VCaP (cell line): ENCODE measurements around the gene NR1H3.

Experiments
- H3K27ac ChIP-seq: fragments of 450-650 bp; 2 replicates; pipeline ENCODE4 v1.5.1; 2017
- CTCF ChIP-seq: fragments of 450-650 bp; conservative IDR thresholded peaks from 2 replicates; pipeline ENCODE4 v1.5.1; 2017; ENCODE audit warnings: mild to moderate bottlenecking, moderate library complexity

NR1H3 gene

GRCh38 chr11:47278769-47279168 lies 21.0 kb downstream of the NR1H3 start:
- TF ChIP-seq CTCF = no peak
- no peak overlapping the region for H3K27ac ChIP-seq

GRCh38 chr11:47280099-47280498 lies 22.3 kb downstream of the NR1H3 start:
- no peak overlapping the region for H3K27ac ChIP-seq
- TF ChIP-seq CTCF = no peak

- TF ChIP-seq CTCF = no peak
- no peak overlapping the region for H3K27ac ChIP-seq
Observed at GRCh38 chr11:47280860-47281259, 23.1 kb downstream of the NR1H3 start.

GRCh38 chr11:47282462-47282861 lies 24.7 kb downstream of the NR1H3 start:
- H3K27ac ChIP-seq = no peak overlapping the region
- TF ChIP-seq CTCF = no peak

DNA sequence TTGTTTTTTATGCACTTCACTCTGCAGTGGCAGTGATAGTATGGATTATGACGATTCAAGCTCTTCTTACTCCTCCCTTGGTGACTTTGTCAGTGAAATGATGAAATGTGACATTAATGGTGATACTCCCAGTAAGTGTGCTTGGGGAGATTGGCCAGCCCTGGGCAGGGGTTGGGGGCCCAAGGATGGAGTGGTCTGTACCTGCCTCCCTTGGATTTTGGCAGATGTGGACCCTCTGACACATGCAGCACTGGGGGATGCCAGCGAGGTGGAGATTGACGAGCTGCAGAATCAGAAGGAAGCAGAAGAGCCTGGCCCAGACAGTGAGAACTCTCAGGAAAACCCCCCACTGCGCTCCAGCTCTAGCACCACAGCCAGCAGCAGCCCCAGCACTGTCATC lies 26.4 kb downstream of the NR1H3 start:
- no peak for TF ChIP-seq CTCF
- H3K27ac ChIP-seq = no peak overlapping the region

DNA sequence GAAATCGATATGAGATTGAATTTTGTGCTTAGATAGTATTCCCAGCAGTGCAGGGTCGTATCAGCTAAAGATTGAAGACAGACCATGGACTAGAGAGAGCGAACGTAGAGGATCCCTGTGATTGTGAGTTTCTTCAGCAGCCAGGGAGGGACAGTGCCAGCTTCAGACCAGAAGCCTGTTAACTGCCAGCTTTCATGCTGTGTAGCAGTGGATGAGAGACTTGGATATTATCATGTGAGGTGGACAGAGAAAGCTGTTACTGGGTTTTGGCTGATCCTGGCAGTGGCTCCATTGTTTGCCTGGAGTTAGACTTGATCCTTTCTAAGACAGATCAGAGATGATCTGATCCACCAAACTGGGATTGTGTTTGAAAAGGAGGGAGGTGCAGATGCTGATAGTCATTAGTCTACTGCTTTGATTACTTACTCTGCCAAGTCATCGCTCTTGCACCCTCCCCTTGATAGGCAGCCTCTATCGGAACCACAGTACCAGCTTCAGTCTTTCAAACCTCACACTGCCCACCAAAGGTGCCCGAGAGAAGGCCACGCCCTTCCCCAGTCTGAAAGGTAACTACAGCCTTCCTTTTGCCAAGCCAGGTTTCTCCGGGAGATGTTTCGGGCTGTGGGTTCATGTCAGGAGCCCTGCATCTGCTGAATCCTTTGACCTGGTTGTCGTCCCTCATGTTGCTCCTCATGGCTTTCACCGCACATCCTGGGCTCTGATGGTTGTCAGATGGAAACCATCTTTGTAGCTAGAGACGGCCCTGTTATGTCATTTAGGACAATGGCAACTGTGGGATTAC lies 28.4 kb downstream of the NR1H3 start:
- no peak overlapping the region for H3K27ac ChIP-seq
- no peak for TF ChIP-seq CTCF

DNA sequence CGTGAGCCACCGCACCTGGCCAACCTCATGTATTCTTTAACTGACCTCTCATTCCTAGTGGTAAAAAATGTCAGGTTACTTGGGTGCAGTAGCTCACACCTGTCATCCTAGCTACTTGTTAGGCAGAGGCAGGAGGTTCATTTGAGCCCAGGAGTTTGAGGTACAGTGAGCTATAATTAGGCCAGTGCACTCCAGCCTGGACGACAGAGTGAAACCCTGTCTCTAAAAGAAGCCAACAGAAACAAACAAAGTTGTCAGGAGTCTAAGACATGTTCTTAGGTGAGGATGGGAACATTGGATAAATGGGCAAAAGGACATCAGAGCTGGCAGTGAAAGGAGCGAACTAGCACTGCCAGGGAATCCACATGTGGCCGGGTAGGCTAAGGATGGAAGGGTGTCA lies 30.3 kb downstream of the NR1H3 start:
- no peak overlapping the region for H3K27ac ChIP-seq
- TF ChIP-seq CTCF = no peak
